Keratinocyte (primary cell): ENCODE results near the gene MTHFD2L. TPM values are rescaled to one million over a fixed set of nuclear protein-coding genes. Genes with fewer than 3 reads are reported as not detected.

Experiments used
- DNase-seq: peaks from one replicate; pipeline ENCODE4 v3.0.0-alpha.2; 2011; ENCODE audit warnings: low read depth, missing footprints, low spot score
- FAIRE-seq: peaks from 2 replicates; lab custom pipeline; 2011; peaks lifted over from hg19 to GRCh38; lab: Jason Lieb, UNC
- H2AFZ ChIP-seq: 2 replicates; pipeline ENCODE4 v1.6.0; 2012; ENCODE audit warnings: low read length, control low read depth, inconsistent platforms; ENCODE audit not compliant: control insufficient read depth
- H3K27ac ChIP-seq: 2 replicates; pipeline ENCODE4 v1.5.1; 2011; ENCODE audit warnings: low read length; ENCODE audit not compliant: control insufficient read depth, insufficient read depth
- H3K27me3 ChIP-seq: 3 replicates; pipeline ENCODE4 v1.6.0; 2011; ENCODE audit warnings: low read length; ENCODE audit not compliant: control insufficient read depth, insufficient read depth; ENCODE audit errors: extremely low read depth
- H3K36me3 ChIP-seq, 2 experiments: 2 replicates in 1 of 2; 3 replicates in 1 of 2; pipeline ENCODE4 v1.5.1; 2011; ENCODE audit warnings: low read length in 2 of 2, mild to moderate bottlenecking in 1 of 2; ENCODE audit not compliant: control insufficient read depth in 2 of 2, insufficient read depth in 2 of 2; ENCODE audit errors: extremely low read depth in 1 of 2
- H3K4me1 ChIP-seq: 3 replicates; pipeline ENCODE4 v1.5.1; 2011; ENCODE audit warnings: low read length; ENCODE audit not compliant: control insufficient read depth, insufficient read depth; ENCODE audit errors: extremely low read depth
- H3K4me2 ChIP-seq: 3 replicates; pipeline ENCODE4 v1.6.0; 2011; ENCODE audit warnings: low read depth, low read length; ENCODE audit not compliant: control insufficient read depth, insufficient read depth; ENCODE audit errors: extremely low read depth
- H3K4me3 ChIP-seq, 3 experiments: fragments of 200-600 bp in 1 of 3; sonication (generic) in 1 of 3; 2 replicates in 2 of 3; 3 replicates in 1 of 3; pipeline ENCODE4 v1.5.1; 2011 to 2016; ENCODE audit warnings: low read length in 3 of 3, mild to moderate bottlenecking in 3 of 3, control low read depth in 2 of 3, inconsistent platforms in 1 of 3, low read depth in 1 of 3, mixed read lengths in 1 of 3, mixed run types in 1 of 3, moderate library complexity in 1 of 3; ENCODE audit not compliant: control insufficient read depth in 2 of 3, insufficient read depth in 2 of 3; ENCODE audit errors: extremely low read depth in 1 of 3
- H3K79me2 ChIP-seq: 2 replicates; pipeline ENCODE4 v1.6.0; 2012; ENCODE audit warnings: low read length; ENCODE audit not compliant: control insufficient read depth, insufficient read depth
- H3K9ac ChIP-seq: 3 replicates; pipeline ENCODE4 v1.6.0; 2011; ENCODE audit warnings: low read length; ENCODE audit not compliant: control insufficient read depth, insufficient read depth; ENCODE audit errors: extremely low read depth
- H3K9me1 ChIP-seq: 3 replicates; pipeline ENCODE4 v1.6.0; 2011; ENCODE audit warnings: low read length; ENCODE audit not compliant: control insufficient read depth, insufficient read depth; ENCODE audit errors: extremely low read depth
- H3K9me3 ChIP-seq: 2 replicates; pipeline ENCODE4 v1.5.1; 2012; ENCODE audit warnings: low read depth, low read length; ENCODE audit not compliant: control insufficient read depth
- H4K20me1 ChIP-seq: 3 replicates; pipeline ENCODE4 v1.6.0; 2011; ENCODE audit warnings: low read length; ENCODE audit not compliant: control insufficient read depth, insufficient read depth; ENCODE audit errors: extremely low read depth
- CTCF ChIP-seq, 3 experiments: IDR thresholded peaks in 1 of 3; conservative IDR thresholded peaks in 1 of 3; optimal IDR thresholded peaks in 1 of 3; 2 replicates in 2 of 3; 3 replicates in 1 of 3; pipeline versions ENCODE3 to v1.5.1; 2011; ENCODE audit warnings: low read length in 3 of 3, mild to moderate bottlenecking in 3 of 3, moderate library complexity in 2 of 3, control low read depth in 1 of 3, inconsistent platforms in 1 of 3; ENCODE audit not compliant: insufficient read depth in 2 of 3; ENCODE audit errors: extremely low read depth in 1 of 3
- EZH2 ChIP-seq: IDR thresholded peaks from one replicate; pipeline ENCODE4 v1.6.1; 2012; ENCODE audit warnings: inconsistent platforms, mild to moderate bottlenecking, low read length, moderate library complexity
- dilution Hi-C: fragments of 300-500 bp; cut with MboI; formaldehyde crosslinking; loops from one replicate; pipeline ENCODE4 v1.7.0; 2020; ENCODE audit warnings: low sequenced_read_pairs; ENCODE audit not compliant: extremely low pct_ligation_motif_present
- polyA plus RNA-seq, 5 experiments: library from polyadenylated mRNA; depleted of rRNA in 3 of 5; stranded (reverse) in 3 of 5; stranded (forward) in 1 of 5; unstranded in 1 of 5; fragments of >200 nt; gene quantifications; 1 replicate in 1 of 5; 2 replicates in 3 of 5; 3 replicates in 1 of 5; pipeline versions ENCODE4 v1.2.1 to v1.2.3, GENCODE V29; 2011 to 2012; ENCODE audit warnings: missing spikeins in 2 of 5, low read depth in 1 of 5, low replicate concordance in 1 of 5

The MTHFD2L gene
- polyA plus RNA-seq, 1 donor (not counting 4 experiments of a cell fraction or from before 2014, with no cell fraction given) = 30.4 TPM

- no peak overlapping the region for H3K27ac ChIP-seq
- no peak overlapping the region for H2AFZ ChIP-seq
- H3K4me3 ChIP-seq = no peak overlapping the region
- H3K9ac ChIP-seq = no peak overlapping the region
- no peaks in the 10 kb centered on the region for H4K20me1 ChIP-seq
- dilution Hi-C loops = no loop called here
- peaks cover 4 to 11% of the 10 kb centered on the region in 2 experiments for H3K36me3 ChIP-seq
- TF ChIP-seq CTCF (optimal IDR thresholded peaks at IDR 0.05 in 1 of 3, IDR thresholded peaks at IDR 0.05 in 1 of 3, conservative IDR thresholded peaks at IDR 0.05 in 1 of 3; ENCODE audit: extremely low read depth in 1 of 3, insufficient read depth in 2 of 3, low read length in 3 of 3) = no peak
- TF ChIP-seq EZH2 = no peak
- H3K9me1 ChIP-seq = no peaks in the 10 kb centered on the region
- no peaks in the 10 kb centered on the region for H3K27me3 ChIP-seq
- peaks cover 23% of the 10 kb centered on the region for H3K79me2 ChIP-seq
- no peak overlapping the region for H3K4me2 ChIP-seq
- H3K4me1 ChIP-seq = peaks cover 31% of the 10 kb centered on the region
- DNase-seq (no peak), FAIRE-seq (no peak)
- H3K9me3 ChIP-seq = no peaks in the 10 kb centered on the region
These were observed 39.1 kb upstream of the MTHFD2L start for GRCh38 chr4:74118600-74119338.

GRCh38 chr4:74120086-74120485 lies 37.8 kb upstream of the MTHFD2L start:
- Histone ChIP-seq H3K27me3 (no peaks in the 10 kb centered on the region), H3K79me2 (peaks cover 22% of the 10 kb centered on the region), H3K9ac (no peak overlapping the region), H3K4me3 (no peak overlapping the region), H2AFZ (no peak overlapping the region), H3K9me1 (no peaks in the 10 kb centered on the region), H3K9me3 (no peaks in the 10 kb centered on the region), H3K27ac (no peak overlapping the region), H3K4me1 (peaks cover 27% of the 10 kb centered on the region), H4K20me1 (no peaks in the 10 kb centered on the region), H3K36me3 (peaks cover 4 to 11% of the 10 kb centered on the region in 2 experiments), H3K4me2 (no peak overlapping the region)
- TF ChIP-seq EZH2 (no peak), CTCF (optimal IDR thresholded peaks at IDR 0.05 in 1 of 3, IDR thresholded peaks at IDR 0.05 in 1 of 3, conservative IDR thresholded peaks at IDR 0.05 in 1 of 3; ENCODE audit: extremely low read depth in 1 of 3, insufficient read depth in 2 of 3, low read length in 3 of 3) (no peak)
- FAIRE-seq (no peak), DNase-seq (no peak)
- dilution Hi-C loops = no loop called here
